IPS-20b (cell line): ENCODE data around the gene MAPK8IP3.
A peak's percentile ranks its signal among the peaks of the same experiment; 100 is the strongest.

Experiments
- H3K27ac ChIP-seq: one replicate; pipeline ENCODE4 v1.5.1; 2013; ENCODE audit warnings: low read length
- H3K27me3 ChIP-seq: 2 replicates; pipeline ENCODE4 v1.6.1; 2013; ENCODE audit warnings: mild to moderate bottlenecking, low read length, inconsistent platforms; ENCODE audit not compliant: insufficient read depth
- H3K36me3 ChIP-seq: 2 replicates; pipeline ENCODE4 v1.6.1; 2013; ENCODE audit warnings: low read depth, mild to moderate bottlenecking, inconsistent platforms, low read length, moderate library complexity; ENCODE audit not compliant: insufficient read depth
- H3K4me1 ChIP-seq: 2 replicates; pipeline ENCODE4 v1.6.1; 2013; ENCODE audit warnings: mild to moderate bottlenecking, control low read depth, inconsistent platforms, low read length, moderate library complexity; ENCODE audit not compliant: insufficient read depth
- H3K4me3 ChIP-seq: 2 replicates; pipeline ENCODE4 v1.5.1; 2013; ENCODE audit warnings: mild to moderate bottlenecking, low read length, inconsistent platforms
- H3K9ac ChIP-seq: 2 replicates; pipeline ENCODE4 v1.6.1; 2013; ENCODE audit warnings: low read depth, mild to moderate bottlenecking, inconsistent platforms, low read length, moderate library complexity
- H3K9me3 ChIP-seq: 2 replicates; pipeline ENCODE4 v1.6.1; 2013; ENCODE audit warnings: mild to moderate bottlenecking, low read depth, low read length, inconsistent platforms; ENCODE audit not compliant: insufficient read depth

MAPK8IP3 gene

DNA sequence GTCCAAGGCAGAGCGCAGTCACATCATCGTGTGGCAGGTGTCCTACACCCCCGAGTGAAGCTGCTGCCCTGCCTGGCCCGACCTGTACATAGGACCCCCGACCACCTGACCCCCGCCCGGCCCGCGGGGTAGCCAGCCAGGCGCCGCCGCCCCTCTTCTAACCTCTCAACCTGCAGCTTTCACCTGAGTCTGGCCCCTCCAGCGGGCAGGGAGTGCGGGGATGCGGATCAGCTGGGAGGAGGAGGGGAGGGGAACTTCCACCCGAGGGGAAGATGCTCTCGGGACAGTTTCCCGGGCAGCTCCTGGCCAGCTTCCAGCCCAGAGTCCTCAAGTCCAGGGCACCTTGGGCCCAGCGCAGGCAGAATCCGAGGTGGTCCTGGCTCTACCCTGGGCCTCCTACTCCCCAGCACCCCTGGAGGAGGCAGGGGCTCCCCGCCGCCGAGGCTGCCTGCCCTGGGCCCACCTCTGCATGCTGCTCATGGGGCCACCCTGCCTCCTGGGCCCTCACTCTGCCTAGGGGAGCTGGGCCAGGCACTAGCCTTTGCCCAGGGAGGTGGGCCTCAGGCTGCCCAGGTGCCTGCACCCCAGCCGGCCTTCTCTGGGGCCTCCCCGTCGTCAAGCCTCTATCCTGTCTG lies 62.9 kb downstream of the MAPK8IP3 start:
- no peak overlapping the region for H3K9ac ChIP-seq
- H3K4me3 ChIP-seq: no peak overlapping the region
- H3K9me3 ChIP-seq: no peaks in the 10 kb centered on the region
- H3K4me1 ChIP-seq: peaks cover 4% of the 10 kb centered on the region; the same call in 1 of the 2 replicates
- H3K27me3 ChIP-seq: no peaks in the 10 kb centered on the region
- H3K27ac ChIP-seq: no peak overlapping the region
- peaks cover 17% of the 10 kb centered on the region; the same call in 1 of the 2 replicates for H3K36me3 ChIP-seq

GRCh38 chr16:1769402-1770300 lies 63.7 kb downstream of the MAPK8IP3 start:
- H3K27ac ChIP-seq: no peak overlapping the region
- H3K4me1 ChIP-seq: no peaks in the 10 kb centered on the region; the same call in 1 of the 2 replicates
- H3K9ac ChIP-seq: peak overlapping the region; percentile 96; the same call in 1 of the 2 replicates

DNA sequence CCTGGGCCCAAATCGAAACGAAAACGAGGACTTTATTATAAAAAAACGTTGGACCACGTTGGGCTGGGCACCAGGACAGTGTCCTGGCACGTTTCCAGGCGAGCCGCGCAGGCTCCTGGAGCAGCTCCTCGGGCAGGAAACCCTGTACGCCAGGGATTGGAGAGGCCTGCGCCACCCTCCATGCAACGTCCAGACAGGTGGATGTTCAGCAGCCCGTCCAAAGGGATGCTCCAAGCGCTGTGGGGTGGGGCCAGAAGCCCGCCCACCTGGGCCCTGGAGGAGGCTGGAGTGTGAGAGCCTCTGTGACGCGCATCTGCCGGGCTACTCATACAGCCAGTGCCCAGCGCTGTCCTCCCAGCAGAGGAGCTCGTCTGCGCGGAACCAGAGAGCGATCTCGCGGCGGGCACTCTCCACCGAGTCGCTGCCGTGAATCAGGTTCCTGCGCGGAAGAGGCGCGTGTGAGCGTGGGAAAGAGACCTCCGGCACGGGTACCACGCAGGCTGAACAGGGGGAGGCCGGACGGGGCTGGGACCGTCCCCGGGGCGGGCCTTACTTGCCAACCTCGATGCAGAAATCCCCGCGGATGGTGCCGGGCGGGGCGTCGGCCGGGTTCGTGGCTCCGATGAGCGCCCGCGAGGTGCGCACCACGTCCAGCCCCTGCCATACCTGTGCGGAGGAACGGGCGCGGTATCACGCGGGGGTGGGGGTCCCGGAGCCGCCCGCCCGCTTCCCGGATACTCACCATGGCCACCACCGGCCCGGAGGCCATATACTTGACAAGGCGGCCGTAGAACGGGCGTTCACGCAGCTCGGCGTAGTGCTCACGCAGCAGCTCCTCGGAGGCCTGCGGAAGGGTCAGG lies 64.6 kb downstream of the MAPK8IP3 start:
- H3K4me3 ChIP-seq: peak overlapping the region; percentile 94
- H3K36me3 ChIP-seq: peaks cover 21% of the 10 kb centered on the region

More at GRCh38 chr16:1769402-1770300, 63.7 kb downstream of the MAPK8IP3 start:
- Histone ChIP-seq H3K4me3 (peak overlapping the region; percentile 94; the same call in 1 of the 2 replicates), H3K36me3 (peaks cover 17% of the 10 kb centered on the region; the same call in 1 of the 2 replicates), H3K27me3 (no peaks in the 10 kb centered on the region), H3K9me3 (no peaks in the 10 kb centered on the region)

GRCh38 chr16:1771188-1771863 lies 65.3 kb downstream of the MAPK8IP3 start, which contains the start of gene NME3:
Gene NME3 (minus strand): TSS chr16:1771543. CDS start chr16:1771534, 9 bp downstream.
- Histone ChIP-seq H3K27ac (peak within 1 kb of the TSS; percentile 85), H3K9me3 (no peaks in the 10 kb centered on the region), H3K9ac (peak within 1 kb of the TSS; percentile 96), H3K4me3 (peak within 1 kb of the TSS; percentile 94), H3K4me1 (no peaks in the 10 kb centered on the region; the same call in 1 of the 2 replicates), H3K36me3 (peaks cover 22% of the 10 kb centered on the region), H3K27me3 (no peaks in the 10 kb centered on the region)

More for the DNA sequence above, 64.6 kb downstream of the MAPK8IP3 start:
- Histone ChIP-seq H3K4me1 (no peaks in the 10 kb centered on the region; the same call in 1 of the 2 replicates), H3K27me3 (no peaks in the 10 kb centered on the region), H3K9me3 (no peaks in the 10 kb centered on the region), H3K27ac (no peak overlapping the region), H3K9ac (peak overlapping the region; percentile 96)

- Histone ChIP-seq H3K27me3 (no peaks in the 10 kb centered on the region), H3K4me1 (no peaks in the 10 kb centered on the region; the same call in 1 of the 2 replicates), H3K27ac (peak overlapping the region; percentile 85), H3K4me3 (peak overlapping the region; percentile 94), H3K9ac (peak overlapping the region; percentile 96), H3K36me3 (peaks cover 27% of the 10 kb centered on the region), H3K9me3 (no peaks in the 10 kb centered on the region)
Observed at GRCh38 chr16:1771864-1772361, 65.9 kb downstream of the MAPK8IP3 start.

GRCh38 chr16:1772362-1772907 lies 66.4 kb downstream of the MAPK8IP3 start, which contains the start of gene EME2:
Gene EME2 (plus strand): TSS chr16:1772810. CDS start chr16:1773228, 418 bp downstream.
- Histone ChIP-seq H3K4me3 (peak within 1 kb of the TSS; percentile 94), H3K27me3 (no peaks in the 10 kb centered on the region), H3K9me3 (no peaks in the 10 kb centered on the region), H3K4me1 (no peaks in the 10 kb centered on the region; the same call in 1 of the 2 replicates), H3K36me3 (peaks cover 27% of the 10 kb centered on the region), H3K27ac (peak within 1 kb of the TSS; percentile 85), H3K9ac (peak within 1 kb of the TSS; percentile 96)

DNA sequence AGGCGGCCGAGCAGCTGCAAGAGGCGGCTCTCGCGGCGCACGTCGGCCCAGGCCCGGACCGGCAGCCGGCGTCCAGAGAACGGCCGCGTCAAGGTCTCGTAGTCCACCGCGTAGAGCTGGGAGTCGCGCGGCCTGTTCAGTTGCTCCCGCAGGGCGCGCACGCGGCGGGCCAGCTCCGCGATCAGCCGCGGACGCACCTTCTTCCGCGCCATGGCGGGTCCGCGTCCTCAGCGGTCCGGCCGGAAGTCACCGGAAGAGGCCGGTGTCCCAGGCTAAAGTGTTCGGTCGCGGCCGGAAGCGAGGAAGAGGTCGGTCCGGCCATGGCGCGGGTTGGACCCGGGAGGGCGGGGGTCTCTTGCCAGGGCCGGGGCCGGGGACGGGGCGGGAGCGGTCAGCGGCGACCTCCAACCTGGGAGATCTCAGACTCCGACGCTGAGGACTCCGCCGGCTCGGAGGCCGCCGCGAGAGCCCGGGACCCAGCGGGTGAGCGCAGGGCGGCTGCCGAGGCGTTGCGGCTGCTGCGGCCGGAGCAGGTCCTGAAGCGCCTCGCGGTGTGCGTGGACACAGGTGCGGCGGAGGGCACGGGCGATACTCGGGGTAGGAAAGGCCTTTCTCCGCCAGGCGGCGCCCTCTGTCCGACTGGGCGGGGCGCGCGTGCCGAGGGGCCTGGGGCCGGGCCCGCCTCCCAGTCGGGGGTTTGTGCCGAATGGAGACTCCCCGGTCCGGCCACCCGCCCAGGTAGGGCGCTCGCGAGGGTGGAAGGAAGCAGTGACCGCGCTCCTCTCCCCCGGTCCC lies 67.1 kb downstream of the MAPK8IP3 start, which contains the start of gene MRPS34:
TSS of gene MRPS34 (minus strand) at position 227 of the 795 bp plus-strand sequence. CDS start at position 212, 15 bp downstream.
- Histone ChIP-seq H3K27me3 (no peaks in the 10 kb centered on the region), H3K9ac (peak within 1 kb of the TSS; percentile 96), H3K9me3 (no peaks in the 10 kb centered on the region), H3K36me3 (peaks cover 28% of the 10 kb centered on the region; the same call in 1 of the 2 replicates), H3K4me1 (no peaks in the 10 kb centered on the region; the same call in 1 of the 2 replicates), H3K4me3 (peak within 1 kb of the TSS; percentile 94), H3K27ac (peak within 1 kb of the TSS; percentile 85)

DNA sequence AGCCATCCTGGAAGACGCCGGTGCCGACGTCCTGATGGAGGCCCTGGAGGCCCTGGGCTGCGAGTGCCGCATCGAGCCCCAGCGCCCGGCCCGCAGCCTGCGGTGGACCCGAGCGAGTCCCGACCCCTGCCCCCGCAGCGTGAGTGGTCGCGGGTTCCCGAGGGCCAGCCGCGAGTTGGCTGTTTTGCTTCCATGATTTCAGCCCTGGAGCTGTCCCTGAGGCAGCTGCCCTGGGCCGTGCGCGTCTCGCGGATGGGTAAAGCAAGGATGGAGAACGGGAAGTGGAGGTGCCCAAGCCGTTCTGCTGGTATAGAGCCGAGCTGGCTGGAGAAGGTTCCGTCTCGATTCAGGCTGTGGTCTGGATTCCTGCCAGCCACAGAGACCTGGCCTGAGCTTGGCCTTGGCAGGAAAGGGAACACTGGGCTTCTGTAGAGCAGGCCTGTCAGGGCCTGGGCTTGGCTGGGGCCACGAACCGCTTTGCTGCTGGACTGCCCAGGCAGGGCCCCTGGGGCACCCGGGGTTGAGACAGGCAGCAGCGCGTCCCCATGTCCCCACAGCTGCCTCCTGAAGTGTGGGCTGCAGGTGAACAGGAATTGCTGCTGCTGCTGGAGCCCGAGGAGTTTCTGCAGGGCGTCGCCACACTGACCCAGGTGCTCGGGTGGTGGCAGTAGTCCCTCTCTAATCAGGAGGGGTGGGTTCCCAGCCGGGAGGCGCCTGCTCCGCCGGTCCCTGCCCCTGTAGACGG lies 67.9 kb downstream of the MAPK8IP3 start:
- Histone ChIP-seq H3K4me3 (peak overlapping the region; percentile 94), H3K36me3 (peaks cover 29% of the 10 kb centered on the region; the same call in 1 of the 2 replicates), H3K9ac (peak overlapping the region; percentile 96), H3K27me3 (no peaks in the 10 kb centered on the region), H3K9me3 (no peaks in the 10 kb centered on the region), H3K27ac (no peak overlapping the region), H3K4me1 (no peaks in the 10 kb centered on the region; the same call in 1 of the 2 replicates)

- Histone ChIP-seq H3K4me1 (no peaks in the 10 kb centered on the region; the same call in 1 of the 2 replicates), H3K27ac (no peak overlapping the region), H3K9ac (peak overlapping the region; percentile 96; the same call in 1 of the 2 replicates), H3K27me3 (no peaks in the 10 kb centered on the region), H3K9me3 (no peaks in the 10 kb centered on the region), H3K36me3 (peaks cover 29% of the 10 kb centered on the region; the same call in 1 of the 2 replicates), H3K4me3 (peak overlapping the region; percentile 94; the same call in 1 of the 2 replicates)
Observed at GRCh38 chr16:1774448-1774780, 68.4 kb downstream of the MAPK8IP3 start.
